Uterus (tissue), 4 donors: ENCODE measurements around the gene CES5A. TPM values are rescaled to one million over a fixed set of nuclear protein-coding genes. Genes with fewer than 3 reads are reported as not detected.
"Not testable (repeated sequence)": the region's sequence is repeated elsewhere in the genome, so short reads cannot be mapped to it uniquely, and the experiment has no call there.

Experiments used
- DNase-seq, 2 donors: peaks; one replicate each; pipeline ENCODE4 v3.0.0-alpha.2; 2019 to 2020
- H3K27ac ChIP-seq, 2 donors: fragments of 200-600 bp; sonication (generic); 1 replicate in 1 of 2; 2 replicates in 1 of 2; pipeline ENCODE4 v1.5.1; 2016 to 2018
- H3K27me3 ChIP-seq, 2 donors: fragments of 200-600 bp; sonication (generic); one replicate each; pipeline ENCODE4 v1.5.1; 2018 to 2019; ENCODE audit warnings: control low read depth in 1 of 2
- H3K36me3 ChIP-seq, 2 donors: fragments of 200-600 bp; sonication (generic); one replicate each; pipeline ENCODE4 v1.5.1; 2019; ENCODE audit warnings: control low read depth in 1 of 2
- H3K4me1 ChIP-seq, 2 donors: fragments of 200-600 bp; sonication (generic); one replicate each; pipeline ENCODE4 v1.5.1; 2018 to 2019; ENCODE audit warnings: control low read depth in 1 of 2
- H3K4me3 ChIP-seq, 2 donors: fragments of 200-600 bp; sonication (generic); 1 replicate in 1 of 2; 2 replicates in 1 of 2; pipeline ENCODE4 v1.5.1; 2018 to 2019; ENCODE audit warnings: mild to moderate bottlenecking in 1 of 2
- H3K9me3 ChIP-seq, 2 donors: fragments of 200-600 bp; sonication (generic); one replicate each; pipeline ENCODE4 v1.5.1; 2019; ENCODE audit warnings: control low read depth in 1 of 2
- POLR2A ChIP-seq, 2 donors: fragments of 450-650 bp; IDR thresholded peaks; one replicate each; pipeline ENCODE4 v1.6.1; 2016; ENCODE audit warnings: antibody characterized with exemption in 2 of 2, mild to moderate bottlenecking in 1 of 2, moderate library complexity in 1 of 2
- intact Hi-C: fragments of 100-400 bp; cut with DNase I; formaldehyde crosslinking; loops from one replicate; pipeline ENCODE4 v1.15.1; 2023; ENCODE audit warnings: low total_unique reads
- total RNA-seq, 4 donors: library from RNA; depleted of rRNA in 3 of 4; stranded (reverse); fragments of >200 nt in 3 of 4; gene quantifications; one replicate each; pipeline versions ENCODE4 v1.1.0 to v1.2.4, GENCODE V29; 2014 to 2023
- TF ChIP-seq, protein P1 (sequence below), 4 experiments: fragments of 200-600 bp in 2 of 4; fragments of 450-650 bp in 2 of 4; sonication (generic) in 2 of 4; IDR thresholded peaks; one replicate each; pipeline ENCODE4 v1.5.1; 2016 to 2019; ENCODE audit warnings: antibody characterized with exemption in 4 of 4, mild to moderate bottlenecking in 2 of 4, moderate library complexity in 1 of 4
- donor health status: DM: yes; HTN: yes; CAD: no.

The CES5A gene
- total RNA-seq, 4 donors from 2014 or later: not detected

GRCh38 chr16:55868980-55869379, 6.2 kb downstream of the CES5A start:
- Histone ChIP-seq H3K27me3 (no peaks in the 10 kb centered on the region), H3K36me3 (no peaks in the 10 kb centered on the region), H3K27ac (no peak overlapping the region), H3K4me3 (no peak overlapping the region), H3K9me3 (no peaks in the 10 kb centered on the region), H3K4me1 (no peaks in the 10 kb centered on the region)
- DNase-seq: no peak
- intact Hi-C loops: no loop called here
- no peak for TF ChIP-seq POLR2A (IDR thresholded peaks at IDR 0.05)
- TF ChIP-seq, protein P1, sequence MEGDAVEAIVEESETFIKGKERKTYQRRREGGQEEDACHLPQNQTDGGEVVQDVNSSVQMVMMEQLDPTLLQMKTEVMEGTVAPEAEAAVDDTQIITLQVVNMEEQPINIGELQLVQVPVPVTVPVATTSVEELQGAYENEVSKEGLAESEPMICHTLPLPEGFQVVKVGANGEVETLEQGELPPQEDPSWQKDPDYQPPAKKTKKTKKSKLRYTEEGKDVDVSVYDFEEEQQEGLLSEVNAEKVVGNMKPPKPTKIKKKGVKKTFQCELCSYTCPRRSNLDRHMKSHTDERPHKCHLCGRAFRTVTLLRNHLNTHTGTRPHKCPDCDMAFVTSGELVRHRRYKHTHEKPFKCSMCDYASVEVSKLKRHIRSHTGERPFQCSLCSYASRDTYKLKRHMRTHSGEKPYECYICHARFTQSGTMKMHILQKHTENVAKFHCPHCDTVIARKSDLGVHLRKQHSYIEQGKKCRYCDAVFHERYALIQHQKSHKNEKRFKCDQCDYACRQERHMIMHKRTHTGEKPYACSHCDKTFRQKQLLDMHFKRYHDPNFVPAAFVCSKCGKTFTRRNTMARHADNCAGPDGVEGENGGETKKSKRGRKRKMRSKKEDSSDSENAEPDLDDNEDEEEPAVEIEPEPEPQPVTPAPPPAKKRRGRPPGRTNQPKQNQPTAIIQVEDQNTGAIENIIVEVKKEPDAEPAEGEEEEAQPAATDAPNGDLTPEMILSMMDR (IDR thresholded peaks at IDR 0.05): no peak

- H3K27ac ChIP-seq: no peak overlapping the region
- no peak for TF ChIP-seq POLR2A (IDR thresholded peaks at IDR 0.05)
- TF ChIP-seq, protein P1 (IDR thresholded peaks at IDR 0.05): no peak
- no peaks in the 10 kb centered on the region for H3K9me3 ChIP-seq
- no peak overlapping the region for H3K4me3 ChIP-seq
- no peak for DNase-seq
- intact Hi-C loops: no loop called here
- H3K27me3 ChIP-seq: no peaks in the 10 kb centered on the region
- no peaks in the 10 kb centered on the region for H3K4me1 ChIP-seq
- no peaks in the 10 kb centered on the region for H3K36me3 ChIP-seq
These were observed 7.0 kb downstream of the CES5A start for GRCh38 chr16:55868137-55868536.

DNA sequence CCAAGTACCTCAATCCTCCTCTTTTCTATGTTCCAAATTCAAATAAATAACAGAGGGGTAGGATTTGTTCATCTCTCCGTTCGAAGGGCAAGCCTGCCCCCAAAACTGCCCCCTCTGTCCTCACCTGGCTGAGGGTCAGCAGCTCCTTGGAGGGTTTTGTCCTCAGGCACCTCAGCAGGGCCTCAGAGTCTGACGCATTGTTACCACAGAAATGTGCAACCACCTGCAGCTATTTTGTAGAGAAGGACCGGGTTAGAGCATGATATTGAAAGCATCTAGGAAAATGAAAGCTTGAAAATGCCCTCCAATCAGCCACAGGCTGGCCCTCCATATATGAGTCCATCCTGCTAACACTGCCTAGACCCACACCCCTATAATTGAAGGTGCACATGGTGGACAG, 13.9 kb downstream of the CES5A start:
- Histone ChIP-seq H3K36me3 (no peaks in the 10 kb centered on the region), H3K27me3 (no peaks in the 10 kb centered on the region), H3K27ac (no peak overlapping the region), H3K9me3 (no peaks in the 10 kb centered on the region), H3K4me1 (no peaks in the 10 kb centered on the region), H3K4me3 (no peak overlapping the region)
- TF ChIP-seq POLR2A (IDR thresholded peaks at IDR 0.05): no peak
- TF ChIP-seq, protein P1 (IDR thresholded peaks at IDR 0.05): no peak
- no peak for DNase-seq
- intact Hi-C loops: no loop called here

DNA sequence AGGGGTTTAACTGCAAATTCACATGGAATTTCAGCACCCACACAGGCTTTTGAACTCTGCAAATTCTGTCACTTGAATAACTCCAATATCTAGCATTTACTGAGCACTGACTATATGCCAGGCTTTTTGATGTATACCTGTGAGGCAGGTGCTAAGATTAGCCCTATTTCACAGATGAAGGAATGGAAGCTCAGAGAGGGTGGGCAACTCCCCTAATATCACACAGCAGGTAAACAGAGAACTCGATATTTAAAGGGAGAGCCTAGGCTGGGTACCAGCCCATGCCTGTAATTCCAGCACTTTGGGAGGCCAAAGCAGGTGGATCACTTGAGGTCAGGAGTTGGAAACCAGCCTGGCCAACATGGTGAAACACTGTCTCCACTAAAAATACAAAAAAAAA, 17.5 kb downstream of the CES5A start:
- H3K4me1 ChIP-seq, H3K27me3 ChIP-seq, DNase-seq, intact Hi-C loops, H3K36me3 ChIP-seq, H3K27ac ChIP-seq, H3K9me3 ChIP-seq, H3K4me3 ChIP-seq: not testable (repeated sequence)

- Histone ChIP-seq H3K4me1 (no peaks in the 10 kb centered on the region), H3K9me3 (no peaks in the 10 kb centered on the region), H3K27me3 (no peaks in the 10 kb centered on the region), H3K27ac (no peak overlapping the region), H3K4me3 (no peak overlapping the region), H3K36me3 (no peaks in the 10 kb centered on the region)
- intact Hi-C loops: no loop called here
- TF ChIP-seq POLR2A (IDR thresholded peaks at IDR 0.05): no peak
- TF ChIP-seq, protein P1 (IDR thresholded peaks at IDR 0.05): no peak
- DNase-seq: no peak
These were observed 18.2 kb downstream of the CES5A start for GRCh38 chr16:55856950-55857349.

GRCh38 chr16:55853114-55853513, 22.1 kb downstream of the CES5A start:
- H3K9me3 ChIP-seq: no peaks in the 10 kb centered on the region
- no peak for DNase-seq
- no peaks in the 10 kb centered on the region for H3K4me1 ChIP-seq
- TF ChIP-seq, protein P1 (IDR thresholded peaks at IDR 0.05): no peak
- TF ChIP-seq POLR2A (IDR thresholded peaks at IDR 0.05): no peak
- no peak overlapping the region for H3K4me3 ChIP-seq
- H3K36me3 ChIP-seq: no peaks in the 10 kb centered on the region
- peaks cover 0 to 6% of the 10 kb centered on the region in 2 donors for H3K27me3 ChIP-seq
- intact Hi-C loops: no loop called here
- no peak overlapping the region for H3K27ac ChIP-seq
